DMS79 treated with DMSO at 0.1 percent for 48 hours (cell line): ENCODE measurements around the gene CRYAA.
"Not testable (repeated sequence)": the region's sequence is repeated elsewhere in the genome, so short reads cannot be mapped to it uniquely, and the experiment has no call there.

ENCODE experiments used
- DNase-seq: peaks from one replicate; lab custom pipeline; 2025; lab: John Stamatoyannopoulos, UW

Gene CRYAA

GRCh38 chr21:43177043-43177906 is 8.5 kb downstream of the CRYAA start:
- DNase-seq = not testable (repeated sequence)

- not testable (repeated sequence) for DNase-seq
Measured at GRCh38 chr21:43178175-43178826, 9.5 kb downstream of the CRYAA start.

- DNase-seq = not testable (repeated sequence)
Measured at GRCh38 chr21:43181033-43181432, 12.2 kb downstream of the CRYAA start.

GRCh38 chr21:43187268-43187667 is 18.5 kb downstream of the CRYAA start:
- DNase-seq = not testable (repeated sequence)

GRCh38 chr21:43187715-43188114 is 18.9 kb downstream of the CRYAA start:
- no peak for DNase-seq

GRCh38 chr21:43188181-43188580 is 19.4 kb downstream of the CRYAA start:
- no peak for DNase-seq

- DNase-seq = no peak
Measured at GRCh38 chr21:43188592-43189210, 19.9 kb downstream of the CRYAA start.

- DNase-seq = no peak
Measured at GRCh38 chr21:43189936-43190335, 21.1 kb downstream of the CRYAA start.

GRCh38 chr21:43190544-43190943 is 21.7 kb downstream of the CRYAA start:
- no peak for DNase-seq

GRCh38 chr21:43190951-43191350 is 22.1 kb downstream of the CRYAA start:
- DNase-seq = no peak

- DNase-seq = no peak
Measured at GRCh38 chr21:43191521-43191920, 22.7 kb downstream of the CRYAA start.

- DNase-seq = no peak
Measured at GRCh38 chr21:43191971-43192370, 23.2 kb downstream of the CRYAA start.

- no peak for DNase-seq
Measured at GRCh38 chr21:43192501-43193081, 23.8 kb downstream of the CRYAA start.

GRCh38 chr21:43193088-43193650 is 24.4 kb downstream of the CRYAA start:
- no peak for DNase-seq

- DNase-seq = no peak
Measured at GRCh38 chr21:43193651-43194302, 25.0 kb downstream of the CRYAA start.

- no peak for DNase-seq
Measured at GRCh38 chr21:43194303-43195120, 25.7 kb downstream of the CRYAA start.

- no peak for DNase-seq
Measured at GRCh38 chr21:43195121-43196021, 26.6 kb downstream of the CRYAA start.

GRCh38 chr21:43196826-43197225 is 28.0 kb downstream of the CRYAA start:
- peak; percentile 35 for DNase-seq

GRCh38 chr21:43198376-43198775 is 29.6 kb downstream of the CRYAA start:
- no peak for DNase-seq

- DNase-seq = no peak
Measured at GRCh38 chr21:43201491-43201890, 32.7 kb downstream of the CRYAA start.
